LNCAP (cell line): ENCODE results near the gene LMNTD2.

Experiments
- TF ChIP-seq, protein P1 (sequence below): fragments of 450-650 bp; IDR thresholded peaks from 2 replicates; pipeline ENCODE4 v1.5.1; 2017; ENCODE audit warnings: mild to moderate bottlenecking

The LMNTD2 gene

DNA sequence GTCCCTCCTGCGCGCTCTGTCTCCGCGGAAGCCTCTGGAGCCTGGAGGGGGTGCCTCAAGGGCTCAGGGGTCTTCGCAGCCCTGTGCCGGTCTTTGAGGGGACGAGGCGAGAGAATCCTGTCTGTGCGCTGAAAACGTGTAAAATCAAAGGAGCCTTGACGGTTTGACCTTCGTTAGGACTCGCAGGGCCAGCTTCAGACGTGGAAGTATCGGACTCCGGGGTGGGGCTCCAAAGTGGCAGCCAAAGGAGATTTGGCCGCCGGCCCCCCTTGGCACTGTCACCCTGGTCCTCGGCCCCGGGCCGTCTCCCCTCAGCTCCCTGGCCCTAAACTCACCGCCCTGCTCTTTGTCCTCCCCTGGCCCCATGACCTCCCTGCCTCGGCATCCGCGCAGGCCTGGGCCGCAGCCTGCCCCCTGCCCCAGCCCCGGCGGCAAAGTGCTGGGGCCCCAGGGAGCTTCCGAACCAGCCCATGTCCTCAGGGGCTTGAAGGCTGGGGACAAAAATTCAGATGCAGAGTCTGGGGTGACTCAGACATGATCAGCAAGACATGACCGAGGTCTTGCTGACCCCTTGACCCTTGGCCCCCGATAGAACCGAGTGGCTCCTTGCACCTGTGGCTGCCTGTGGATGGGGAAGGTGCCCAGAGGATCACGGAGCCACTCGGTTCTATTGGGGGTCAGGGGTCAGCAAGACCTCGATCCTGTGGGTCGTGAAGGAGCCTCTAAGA lies 8.8 kb upstream of the LMNTD2 start:
- TF ChIP-seq, protein P1, sequence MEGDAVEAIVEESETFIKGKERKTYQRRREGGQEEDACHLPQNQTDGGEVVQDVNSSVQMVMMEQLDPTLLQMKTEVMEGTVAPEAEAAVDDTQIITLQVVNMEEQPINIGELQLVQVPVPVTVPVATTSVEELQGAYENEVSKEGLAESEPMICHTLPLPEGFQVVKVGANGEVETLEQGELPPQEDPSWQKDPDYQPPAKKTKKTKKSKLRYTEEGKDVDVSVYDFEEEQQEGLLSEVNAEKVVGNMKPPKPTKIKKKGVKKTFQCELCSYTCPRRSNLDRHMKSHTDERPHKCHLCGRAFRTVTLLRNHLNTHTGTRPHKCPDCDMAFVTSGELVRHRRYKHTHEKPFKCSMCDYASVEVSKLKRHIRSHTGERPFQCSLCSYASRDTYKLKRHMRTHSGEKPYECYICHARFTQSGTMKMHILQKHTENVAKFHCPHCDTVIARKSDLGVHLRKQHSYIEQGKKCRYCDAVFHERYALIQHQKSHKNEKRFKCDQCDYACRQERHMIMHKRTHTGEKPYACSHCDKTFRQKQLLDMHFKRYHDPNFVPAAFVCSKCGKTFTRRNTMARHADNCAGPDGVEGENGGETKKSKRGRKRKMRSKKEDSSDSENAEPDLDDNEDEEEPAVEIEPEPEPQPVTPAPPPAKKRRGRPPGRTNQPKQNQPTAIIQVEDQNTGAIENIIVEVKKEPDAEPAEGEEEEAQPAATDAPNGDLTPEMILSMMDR, result no peak

DNA sequence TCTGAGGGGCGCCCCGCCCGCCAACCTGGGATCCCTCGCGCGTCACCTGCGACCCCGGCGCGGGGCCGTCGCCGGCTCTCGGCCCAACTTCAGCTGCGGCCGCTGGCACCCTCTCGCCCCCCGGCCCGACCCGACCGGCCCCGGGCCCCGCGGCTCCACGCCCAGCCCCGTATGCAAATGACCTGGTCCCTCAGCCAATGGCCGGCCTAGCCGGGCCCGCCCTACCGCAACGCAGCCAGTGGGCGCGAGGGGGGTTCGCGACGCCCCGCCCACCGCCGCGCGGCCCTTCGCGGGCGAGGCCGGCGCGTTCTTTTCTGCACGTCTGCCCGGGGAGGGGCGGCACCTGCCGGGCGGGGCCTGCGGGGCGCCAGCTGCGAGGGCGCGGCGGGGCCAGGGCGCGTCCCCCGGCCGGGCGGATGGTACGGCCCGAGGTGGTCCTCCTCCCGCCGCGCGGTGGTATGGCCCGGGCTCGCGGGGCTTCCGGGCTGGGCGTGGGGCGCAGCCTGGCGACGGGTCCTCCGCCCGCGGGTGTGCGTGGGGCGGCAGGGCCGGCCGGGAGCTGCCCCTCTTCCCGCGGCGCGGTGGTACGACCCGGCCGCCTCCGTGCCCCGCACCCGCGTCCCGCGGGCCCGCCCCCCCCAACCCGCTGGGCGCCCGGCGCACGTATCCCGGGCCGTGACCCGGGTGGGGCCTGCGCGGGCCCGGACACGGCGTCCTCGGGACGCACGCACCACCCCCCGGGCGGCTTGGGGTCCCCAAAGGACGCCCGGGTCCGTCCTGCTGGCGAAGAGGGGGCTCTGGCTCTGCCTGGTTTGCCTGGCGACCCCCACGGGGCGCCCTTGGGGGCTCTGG lies 8.0 kb upstream of the LMNTD2 start:
- TF ChIP-seq, protein P1, result no peak

DNA sequence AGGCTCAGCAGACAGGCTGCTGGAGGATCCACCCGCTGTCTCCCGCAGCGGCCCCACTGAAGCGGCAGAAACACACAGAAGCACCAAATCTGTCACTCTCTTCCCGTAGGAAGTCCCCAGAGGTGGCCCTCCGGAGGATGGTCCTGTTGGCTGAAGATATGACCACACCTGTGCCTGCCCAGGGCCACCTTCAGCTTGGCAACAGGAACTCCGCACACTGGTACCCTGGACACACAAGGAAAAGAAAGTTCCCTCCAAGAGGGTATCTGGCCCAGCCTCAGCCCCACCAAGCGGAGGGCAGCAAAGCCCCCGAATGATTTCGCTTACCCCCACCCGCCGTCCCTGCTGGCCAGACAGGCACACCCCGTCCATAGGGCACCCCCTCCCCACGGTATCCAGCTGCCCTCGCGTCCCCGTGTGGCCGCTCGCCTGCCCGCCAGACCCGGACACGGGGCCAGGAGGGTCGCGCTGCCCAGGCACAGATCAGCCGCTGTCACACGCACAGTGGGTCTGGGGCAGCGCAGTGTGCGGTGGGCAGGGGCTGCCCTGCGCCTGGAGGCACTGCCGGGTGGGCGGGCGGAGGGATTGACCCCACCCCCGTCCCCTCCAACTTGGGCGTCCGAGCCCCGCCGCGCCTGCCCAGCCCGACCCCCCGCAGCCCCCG lies 7.2 kb upstream of the LMNTD2 start:
- TF ChIP-seq, protein P1, result no peak

DNA sequence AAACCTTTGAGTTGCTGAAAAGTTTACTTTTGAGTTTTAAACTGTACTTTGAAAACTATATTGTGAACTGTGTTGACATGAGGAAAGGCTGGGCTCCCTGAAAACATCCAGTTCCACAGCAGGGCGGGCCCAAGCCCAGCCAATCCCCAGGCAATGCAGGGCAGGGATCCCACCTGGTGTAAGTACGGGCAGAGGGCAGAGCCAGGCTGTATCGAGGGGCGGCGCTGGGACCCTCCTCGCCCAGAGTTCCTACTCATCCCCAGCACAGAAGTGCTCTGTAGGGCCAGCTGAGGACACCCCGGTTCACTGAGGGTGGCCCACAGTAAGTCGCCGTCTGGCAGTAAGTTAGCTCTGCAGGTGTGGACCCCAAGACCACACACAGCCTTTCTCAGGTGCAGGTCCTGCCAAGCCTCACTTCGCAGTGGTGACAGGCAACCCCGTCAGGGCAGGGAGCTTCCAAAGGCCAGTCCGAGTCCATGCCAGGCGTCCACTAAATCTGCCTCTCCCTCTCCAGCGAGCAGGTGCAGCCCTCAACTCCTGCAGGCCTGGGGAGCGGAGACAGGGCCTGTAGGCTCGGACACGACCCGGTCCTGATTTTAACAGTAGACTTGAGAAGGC lies 6.6 kb upstream of the LMNTD2 start:
- TF ChIP-seq, protein P1, result no peak

DNA sequence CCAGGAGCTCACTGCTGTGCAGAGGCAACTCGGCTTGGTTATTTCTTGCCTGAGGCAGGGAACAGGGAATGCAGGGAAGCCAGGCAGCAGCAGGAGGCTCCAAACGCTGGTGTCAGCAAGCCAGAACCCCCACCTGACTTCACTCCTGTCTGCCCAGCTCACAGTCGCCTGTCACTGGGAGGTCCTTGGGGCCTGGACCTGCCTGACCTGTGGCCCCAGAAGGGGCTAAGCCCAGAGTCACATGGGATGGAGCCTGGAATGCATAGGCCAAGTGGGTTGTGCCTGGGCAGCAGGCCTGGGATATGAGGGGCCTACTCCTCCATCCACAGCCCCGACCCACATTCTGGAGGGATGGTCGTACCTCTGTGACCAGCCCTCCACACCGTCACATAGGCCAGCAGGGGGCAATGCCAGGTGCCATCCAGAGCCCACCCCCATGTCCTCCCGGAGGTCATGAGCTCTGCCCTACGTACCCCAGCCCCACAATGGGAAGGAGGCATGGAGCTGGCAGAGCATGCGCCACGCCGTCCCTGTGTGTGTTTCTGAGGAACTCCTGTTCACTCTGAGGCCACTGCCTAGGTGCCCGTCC lies 5.5 kb upstream of the LMNTD2 start:
- TF ChIP-seq, protein P1, result no peak

DNA sequence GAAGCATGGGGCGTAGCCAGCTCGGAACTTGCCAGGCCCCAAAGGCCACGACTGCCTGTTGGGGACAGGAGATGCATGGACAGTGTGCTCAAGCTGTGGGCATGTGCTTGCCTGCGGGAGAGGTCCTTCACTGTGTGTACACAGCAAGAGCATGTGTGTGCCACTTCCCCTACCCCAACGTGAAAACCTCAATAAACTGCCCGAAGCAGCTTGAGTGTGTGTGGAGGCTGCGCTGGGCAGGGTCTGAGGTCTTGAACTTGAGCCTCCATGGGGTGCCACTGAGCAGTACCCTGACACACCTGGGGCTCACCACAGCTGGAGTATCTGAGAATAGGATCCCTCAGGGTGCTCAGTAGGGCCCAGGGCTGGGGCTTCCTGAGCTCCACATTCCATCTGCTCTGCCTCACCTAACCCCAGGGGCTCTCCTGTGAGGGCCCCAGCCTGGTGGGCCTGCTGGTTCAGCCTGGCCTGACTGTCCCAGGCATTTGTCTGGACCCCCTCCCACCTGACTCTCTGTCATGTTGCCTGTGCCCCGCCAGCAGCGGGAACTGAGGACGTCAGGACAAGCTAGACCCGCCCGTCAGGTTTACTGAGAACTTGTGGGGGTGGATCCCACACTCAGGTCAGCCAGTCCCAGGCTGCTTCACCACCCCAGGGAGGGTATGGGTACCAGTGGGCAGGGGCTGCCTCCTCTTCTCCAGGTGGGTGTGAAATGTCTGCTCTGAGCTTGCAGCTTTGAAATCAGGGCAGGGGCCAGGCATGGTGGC lies 3.5 kb upstream of the LMNTD2 start:
- TF ChIP-seq, protein P1, result no peak
